NCI-H2171 treated with DMSO at 0.1 percent for 48 hours (cell line): ENCODE measurements around the gene SIMC1.
"Not testable (repeated sequence)": the region's sequence is repeated elsewhere in the genome, so short reads cannot be mapped to it uniquely, and the experiment has no call there.

Experiments used
- DNase-seq: peaks from one replicate; lab custom pipeline; 2025; lab: John Stamatoyannopoulos, UW

Gene SIMC1

GRCh38 chr5:176216393-176216916, 21.8 kb upstream of the SIMC1 start:
- DNase-seq = not testable (repeated sequence)

- DNase-seq = not testable (repeated sequence)
Observed at GRCh38 chr5:176217188-176217729, 21.0 kb upstream of the SIMC1 start.

- not testable (repeated sequence) for DNase-seq
Observed at GRCh38 chr5:176217764-176218163, 20.5 kb upstream of the SIMC1 start.

- DNase-seq = not testable (repeated sequence)
Observed at GRCh38 chr5:176222006-176222405, 16.2 kb upstream of the SIMC1 start.

- DNase-seq = not testable (repeated sequence)
Observed at GRCh38 chr5:176228358-176228757, 9.9 kb upstream of the SIMC1 start.

- DNase-seq = not testable (repeated sequence)
Observed at GRCh38 chr5:176233253-176233652, 5.0 kb upstream of the SIMC1 start.

- peak; percentile 47 for DNase-seq
Observed at GRCh38 chr5:176235155-176235554, 3.1 kb upstream of the SIMC1 start.

GRCh38 chr5:176238645-176239283, 540 bp downstream of the SIMC1 start:
- DNase-seq = not testable (repeated sequence)

- not testable (repeated sequence) for DNase-seq
Observed at GRCh38 chr5:176239304-176239703, 1.1 kb downstream of the SIMC1 start.

GRCh38 chr5:176244318-176244717, 6.1 kb downstream of the SIMC1 start:
- not testable (repeated sequence) for DNase-seq

- DNase-seq = not testable (repeated sequence)
Observed at GRCh38 chr5:176245074-176245473, 6.8 kb downstream of the SIMC1 start.

GRCh38 chr5:176245489-176245888, 7.3 kb downstream of the SIMC1 start:
- DNase-seq = not testable (repeated sequence)

- DNase-seq = not testable (repeated sequence)
Observed at GRCh38 chr5:176250691-176251090, 12.5 kb downstream of the SIMC1 start.

GRCh38 chr5:176252171-176252570, 13.9 kb downstream of the SIMC1 start:
- not testable (repeated sequence) for DNase-seq

- DNase-seq = not testable (repeated sequence)
Observed at GRCh38 chr5:176253370-176254065, 15.3 kb downstream of the SIMC1 start.

GRCh38 chr5:176254066-176254393, 15.8 kb downstream of the SIMC1 start:
- DNase-seq = not testable (repeated sequence)

GRCh38 chr5:176257871-176258505, 19.8 kb downstream of the SIMC1 start:
- DNase-seq = not testable (repeated sequence)

GRCh38 chr5:176260682-176261081, 22.5 kb downstream of the SIMC1 start:
- not testable (repeated sequence) for DNase-seq

GRCh38 chr5:176266448-176266847, 28.2 kb downstream of the SIMC1 start:
- not testable (repeated sequence) for DNase-seq

GRCh38 chr5:176289018-176289417, 50.8 kb downstream of the SIMC1 start:
- not testable (repeated sequence) for DNase-seq

GRCh38 chr5:176290057-176290840, 52.0 kb downstream of the SIMC1 start:
- not testable (repeated sequence) for DNase-seq

- not testable (repeated sequence) for DNase-seq
Observed at GRCh38 chr5:176305356-176305755, 67.1 kb downstream of the SIMC1 start.
